Measurements from ENCODE around the gene PALM.

- TF ChIP-seq CTCF (conservative IDR thresholded peaks at IDR 0.05) (no peak), ZFX (IDR thresholded peaks at IDR 0.05) (no peak)
Observed at GRCh38 chr19:719636-720344, 11.1 kb downstream of the PALM start.

All from C4-2B (cell line).